T47D (cell line): ENCODE data around the gene AAK1.

Experiments used
- DNase-seq, 2 experiments: peaks; one replicate each; pipeline versions ENCODE4 v3.0.0 to v3.0.0-alpha.2; 2011 to 2012; ENCODE audit warnings: low read depth in 1 of 2, low spot score in 1 of 2
- JUND ChIP-seq: IDR thresholded peaks from 2 replicates; pipeline ENCODE4 v1.6.1; 2012; ENCODE audit warnings: low read depth
- in situ Hi-C: cut with HindIII; loops from 2 replicates; pipeline ENCODE4 v1.10.0; 2016; ENCODE audit warnings: low sequenced_read_pairs, low pct_unique_long_range_greater_than_20kb

AAK1 gene

GRCh38 chr2:69547984-69548715 lies 95.4 kb downstream of the AAK1 start:
- TF ChIP-seq JUND: no peak
- in situ Hi-C loops: no loop called here
- DNase-seq: no peak

GRCh38 chr2:69546646-69547045 lies 96.9 kb downstream of the AAK1 start:
- in situ Hi-C loops: no loop called here
- TF ChIP-seq JUND: no peak
- no peak for DNase-seq

GRCh38 chr2:69545477-69545932 lies 98.0 kb downstream of the AAK1 start:
- no peak for DNase-seq
- TF ChIP-seq JUND: no peak
- in situ Hi-C loops: no loop called here

- in situ Hi-C loops: no loop called here
- TF ChIP-seq JUND: no peak
- no peak for DNase-seq
Measured at GRCh38 chr2:69544951-69545350, 98.6 kb downstream of the AAK1 start.

- in situ Hi-C loops: no loop called here
- no peak for DNase-seq
Measured at GRCh38 chr2:69539549-69539908, 104.0 kb downstream of the AAK1 start.

GRCh38 chr2:69538872-69539548 lies 104.5 kb downstream of the AAK1 start:
- no peak for DNase-seq
- in situ Hi-C loops: no loop called here
- TF ChIP-seq JUND: no peak

More at GRCh38 chr2:69539549-69539908, 104.0 kb downstream of the AAK1 start:
- no peak for TF ChIP-seq JUND

GRCh38 chr2:69538249-69538648 lies 105.3 kb downstream of the AAK1 start:
- DNase-seq: no peak
- in situ Hi-C loops: no loop called here
- TF ChIP-seq JUND: no peak

- in situ Hi-C loops: no loop called here
- DNase-seq: no peak
- no peak for TF ChIP-seq JUND
Measured at GRCh38 chr2:69535817-69536241, 107.7 kb downstream of the AAK1 start.

- no peak for TF ChIP-seq JUND
- in situ Hi-C loops: no loop called here
- no peak for DNase-seq
Measured at GRCh38 chr2:69531186-69531585, 112.4 kb downstream of the AAK1 start.

GRCh38 chr2:69529480-69529879 lies 114.1 kb downstream of the AAK1 start:
- DNase-seq: no peak
- in situ Hi-C loops: no loop called here
- no peak for TF ChIP-seq JUND

- in situ Hi-C loops: no loop called here
- no peak for TF ChIP-seq JUND
- no peak for DNase-seq
Measured at GRCh38 chr2:69525261-69525660, 118.3 kb downstream of the AAK1 start.

GRCh38 chr2:69524799-69525198 lies 118.7 kb downstream of the AAK1 start:
- DNase-seq: no peak
- TF ChIP-seq JUND: no peak
- in situ Hi-C loops: no loop called here

- no peak for TF ChIP-seq JUND
- in situ Hi-C loops: no loop called here
- DNase-seq: no peak
Measured at GRCh38 chr2:69521747-69522146, 121.8 kb downstream of the AAK1 start.
